ENCODE measurements around the gene MRPL49. TPM values are rescaled to one million over a fixed set of nuclear protein-coding genes. Genes with fewer than 3 reads are reported as not detected.

Gene MRPL49
- total RNA-seq, 1 donor from 2014 or later: 45.1 TPM

DNA sequence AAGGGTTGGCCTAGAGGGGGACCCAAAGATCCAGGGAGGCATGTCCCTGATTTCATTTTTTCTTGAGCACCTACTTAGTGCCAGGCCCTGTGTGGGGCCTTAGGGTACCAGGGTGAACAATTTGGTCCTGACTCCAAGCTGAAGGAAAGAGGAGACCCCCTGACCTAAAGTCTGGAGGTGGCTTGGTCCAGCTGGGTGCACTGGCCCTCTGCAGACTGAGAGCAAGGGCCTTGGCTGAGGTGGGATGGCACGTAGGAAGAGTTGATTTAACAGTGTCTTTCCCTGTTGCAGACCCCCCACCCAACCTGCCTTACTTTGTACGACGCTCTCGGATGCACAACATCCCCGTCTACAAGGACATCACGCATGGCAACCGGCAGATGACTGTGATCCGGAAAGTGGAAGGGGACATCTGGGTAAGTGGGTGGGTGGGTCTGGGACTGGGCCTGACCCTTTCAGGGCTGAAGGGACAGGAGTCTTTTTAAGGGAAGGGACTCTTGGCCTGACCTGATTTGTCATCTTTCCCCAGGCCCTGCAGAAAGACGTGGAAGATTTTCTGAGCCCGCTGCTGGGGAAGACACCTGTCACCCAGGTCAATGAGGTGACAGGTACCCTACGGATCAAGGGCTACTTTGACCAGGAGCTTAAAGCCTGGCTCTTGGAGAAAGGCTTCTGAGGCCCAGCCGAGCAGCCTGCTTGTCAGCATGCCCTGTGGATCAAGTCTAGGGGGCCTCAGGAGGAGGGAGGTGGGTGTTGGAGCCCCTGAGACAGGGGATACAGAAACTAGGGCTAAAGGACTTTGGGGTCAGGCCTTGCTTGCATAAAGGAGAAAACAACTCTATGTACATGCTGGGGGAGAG is 3.3 kb downstream of the MRPL49 start:
- Mint-ChIP-seq H3K4me1 (ENCODE audit: low read depth, unreplicated experiment) (peaks cover 10% of the 10 kb centered on the region), H3K4me3 (ENCODE audit: unreplicated experiment) (no peak overlapping the region), H3K36me3 (ENCODE audit: low read depth, unreplicated experiment) (peaks cover 16% of the 10 kb centered on the region), H3K27ac (ENCODE audit: unreplicated experiment) (no peak overlapping the region), H3K27me3 (ENCODE audit: low read depth, unreplicated experiment) (no peaks in the 10 kb centered on the region), H3K9me3 (ENCODE audit: unreplicated experiment) (no peaks in the 10 kb centered on the region)
- H3K4me1 ChIP-seq (ENCODE audit: insufficient read depth, low read length): peaks cover 12% of the 10 kb centered on the region
- H3K27me3 ChIP-seq (ENCODE audit: insufficient read depth, low read length): no peaks in the 10 kb centered on the region
- H3K9ac ChIP-seq (ENCODE audit: low read length): no peak overlapping the region
- H4K20me1 ChIP-seq (ENCODE audit: insufficient read depth, low read length): peaks cover 53% of the 10 kb centered on the region
- H3K9me3 ChIP-seq (ENCODE audit: insufficient read depth, low read depth, low read length): no peaks in the 10 kb centered on the region
- no peak for TF ChIP-seq EZH2 (IDR thresholded peaks at IDR 0.05; ENCODE audit: insufficient read depth, low read length)
- TF ChIP-seq, protein P1, sequence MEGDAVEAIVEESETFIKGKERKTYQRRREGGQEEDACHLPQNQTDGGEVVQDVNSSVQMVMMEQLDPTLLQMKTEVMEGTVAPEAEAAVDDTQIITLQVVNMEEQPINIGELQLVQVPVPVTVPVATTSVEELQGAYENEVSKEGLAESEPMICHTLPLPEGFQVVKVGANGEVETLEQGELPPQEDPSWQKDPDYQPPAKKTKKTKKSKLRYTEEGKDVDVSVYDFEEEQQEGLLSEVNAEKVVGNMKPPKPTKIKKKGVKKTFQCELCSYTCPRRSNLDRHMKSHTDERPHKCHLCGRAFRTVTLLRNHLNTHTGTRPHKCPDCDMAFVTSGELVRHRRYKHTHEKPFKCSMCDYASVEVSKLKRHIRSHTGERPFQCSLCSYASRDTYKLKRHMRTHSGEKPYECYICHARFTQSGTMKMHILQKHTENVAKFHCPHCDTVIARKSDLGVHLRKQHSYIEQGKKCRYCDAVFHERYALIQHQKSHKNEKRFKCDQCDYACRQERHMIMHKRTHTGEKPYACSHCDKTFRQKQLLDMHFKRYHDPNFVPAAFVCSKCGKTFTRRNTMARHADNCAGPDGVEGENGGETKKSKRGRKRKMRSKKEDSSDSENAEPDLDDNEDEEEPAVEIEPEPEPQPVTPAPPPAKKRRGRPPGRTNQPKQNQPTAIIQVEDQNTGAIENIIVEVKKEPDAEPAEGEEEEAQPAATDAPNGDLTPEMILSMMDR (IDR thresholded peaks at IDR 0.05; ENCODE audit: insufficient read depth, low read depth, low read length): no peak
- peaks cover 47% of the 10 kb centered on the region for H3K79me2 ChIP-seq (ENCODE audit: insufficient read depth, low read length)
- peaks cover 36% of the 10 kb centered on the region for H3K36me3 ChIP-seq (ENCODE audit: insufficient read depth, low read length)
- no peak overlapping the region for H2AFZ ChIP-seq (ENCODE audit: low read depth, low read length)
- DNase-seq (ENCODE audit: low read depth): no peak
- H3K4me3 ChIP-seq (ENCODE audit: insufficient read depth, low read depth, low read length): no peak overlapping the region
- no peak for FAIRE-seq
- no peak overlapping the region for H3K27ac ChIP-seq (ENCODE audit: low read depth, low read length)
- H3K4me2 ChIP-seq (ENCODE audit: low read length): no peak overlapping the region

DNA sequence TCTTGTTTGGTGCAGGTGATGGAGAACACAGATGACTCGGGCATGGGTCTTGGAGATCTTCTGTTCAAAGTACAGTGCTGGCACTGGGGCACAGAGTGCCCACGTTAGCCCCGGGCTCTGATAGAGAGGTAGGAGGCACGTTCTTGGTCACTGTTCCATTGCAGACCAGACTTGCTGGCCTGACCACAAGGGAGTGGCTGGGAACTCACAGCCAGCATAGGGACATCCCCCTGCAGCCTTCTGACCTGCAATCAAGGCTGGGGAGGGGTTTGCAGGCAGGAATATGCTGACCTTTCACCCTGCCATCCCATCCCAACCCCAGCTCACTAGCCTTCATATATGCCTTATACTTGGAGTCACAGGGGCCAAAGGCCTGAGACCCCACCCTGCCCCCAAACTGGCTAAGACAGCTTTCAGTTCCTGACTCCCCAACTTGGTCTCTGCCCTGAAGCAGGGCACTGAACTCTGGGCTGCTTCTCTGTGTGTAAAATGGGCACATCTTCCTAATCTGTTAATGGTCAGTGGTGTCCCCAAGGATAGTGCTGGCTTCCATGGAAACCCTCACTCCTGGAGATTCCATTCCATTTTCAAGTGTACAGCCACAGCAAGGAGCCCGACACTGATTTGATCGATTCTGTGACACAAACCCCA is 4.6 kb downstream of the MRPL49 start:
- H3K4me3 ChIP-seq (ENCODE audit: insufficient read depth, low read depth, low read length): no peak overlapping the region
- TF ChIP-seq, protein P1 (IDR thresholded peaks at IDR 0.05; ENCODE audit: insufficient read depth, low read depth, low read length): no peak
- no peak for TF ChIP-seq EZH2 (IDR thresholded peaks at IDR 0.05; ENCODE audit: insufficient read depth, low read length)
- no peak overlapping the region for H3K4me2 ChIP-seq (ENCODE audit: low read length)
- FAIRE-seq (no peak), DNase-seq (ENCODE audit: low read depth) (no peak)
- no peak overlapping the region for H3K27ac ChIP-seq (ENCODE audit: low read depth, low read length)
- H3K36me3 ChIP-seq (ENCODE audit: insufficient read depth, low read length): peaks cover 38% of the 10 kb centered on the region
- H3K27me3 ChIP-seq (ENCODE audit: insufficient read depth, low read length): no peaks in the 10 kb centered on the region
- H3K79me2 ChIP-seq (ENCODE audit: insufficient read depth, low read length): peaks cover 43% of the 10 kb centered on the region
- H3K36me3 Mint-ChIP-seq (ENCODE audit: low read depth, unreplicated experiment): peaks cover 14% of the 10 kb centered on the region
- H3K27me3 Mint-ChIP-seq (ENCODE audit: low read depth, unreplicated experiment): no peaks in the 10 kb centered on the region
- H3K9ac ChIP-seq (ENCODE audit: low read length): no peak overlapping the region
- no peaks in the 10 kb centered on the region for H3K9me3 ChIP-seq (ENCODE audit: insufficient read depth, low read depth, low read length)
- H3K4me3 Mint-ChIP-seq (ENCODE audit: unreplicated experiment): no peak overlapping the region
- peaks cover 55% of the 10 kb centered on the region for H4K20me1 ChIP-seq (ENCODE audit: insufficient read depth, low read length)
- peaks cover 4% of the 10 kb centered on the region for H3K4me1 ChIP-seq (ENCODE audit: insufficient read depth, low read length)
- H3K9me3 Mint-ChIP-seq (ENCODE audit: unreplicated experiment): no peaks in the 10 kb centered on the region
- no peak overlapping the region for H2AFZ ChIP-seq (ENCODE audit: low read depth, low read length)
- H3K27ac Mint-ChIP-seq (ENCODE audit: unreplicated experiment): peak overlapping the region; percentile 47
- H3K4me1 Mint-ChIP-seq (ENCODE audit: low read depth, unreplicated experiment): peaks cover 4% of the 10 kb centered on the region

Measured in astrocyte (in vitro differentiated cells and primary cell).